Ovary (tissue), 3 donors: Measurements from ENCODE around the gene KLLN.

Experiments used
- CTCF ChIP-seq, 3 donors: fragments of 450-650 bp in 2 of 3; fragments of 200-600 bp in 1 of 3; IDR thresholded peaks; one replicate each; pipeline versions ENCODE4 v1.5.1 to v1.8.0; 2016 to 2022; ENCODE audit warnings: antibody characterized with exemption in 3 of 3, mild to moderate bottlenecking in 1 of 3
- POLR2A ChIP-seq: fragments of 450-650 bp; IDR thresholded peaks from one replicate; pipeline ENCODE4 v1.6.1; 2017; ENCODE audit warnings: antibody characterized with exemption, mild to moderate bottlenecking, moderate library complexity
- donor health status: DM: no; HTN: no; CAD: no.

GRCh38 chr10:87816898-87817608 lies 46.3 kb downstream of the KLLN start:
- TF ChIP-seq CTCF (IDR thresholded peaks at IDR 0.05), result no peak
- no peak for TF ChIP-seq POLR2A
